ENCODE data around the gene LIPC.

The LIPC gene

GRCh38 chr15:58527573-58528187 lies 95.9 kb downstream of the LIPC start:
- H3K27ac Mint-ChIP-seq = no peak overlapping the region
- no peaks in the 10 kb centered on the region for H3K36me3 Mint-ChIP-seq
- H3K4me3 Mint-ChIP-seq = no peak overlapping the region
- H3K9me3 Mint-ChIP-seq = no peaks in the 10 kb centered on the region
- no peaks in the 10 kb centered on the region for H3K27me3 Mint-ChIP-seq
- H3K4me1 Mint-ChIP-seq = no peaks in the 10 kb centered on the region

GRCh38 chr15:58528188-58528870 lies 96.5 kb downstream of the LIPC start:
- H3K4me1 Mint-ChIP-seq = no peaks in the 10 kb centered on the region
- H3K4me3 Mint-ChIP-seq = no peak overlapping the region
- no peaks in the 10 kb centered on the region for H3K36me3 Mint-ChIP-seq
- H3K27me3 Mint-ChIP-seq = no peaks in the 10 kb centered on the region
- H3K9me3 Mint-ChIP-seq = no peaks in the 10 kb centered on the region
- no peak overlapping the region for H3K27ac Mint-ChIP-seq

DNA sequence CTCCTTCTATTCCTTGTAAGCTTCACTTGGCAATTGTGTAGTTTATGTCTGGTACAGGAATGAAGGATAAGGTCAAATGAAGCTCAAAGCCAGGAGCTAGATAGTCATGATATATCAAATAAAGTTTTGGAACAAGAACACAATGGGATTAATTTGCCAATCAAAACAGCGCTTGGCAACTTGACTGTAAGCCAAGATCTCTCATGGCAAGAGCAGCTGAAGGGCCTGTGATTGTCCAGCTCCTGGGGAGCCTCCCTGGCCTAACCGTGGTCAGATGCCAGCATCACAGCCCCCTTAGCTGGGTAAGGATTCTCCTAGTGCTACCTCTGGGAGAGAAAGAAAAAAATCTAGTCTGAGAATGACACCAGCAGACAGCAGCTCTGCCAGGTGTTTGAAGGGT lies 97.2 kb downstream of the LIPC start:
- H3K9me3 Mint-ChIP-seq = no peaks in the 10 kb centered on the region
- no peak overlapping the region for H3K27ac Mint-ChIP-seq
- H3K4me3 Mint-ChIP-seq = no peak overlapping the region
- H3K4me1 Mint-ChIP-seq = no peaks in the 10 kb centered on the region
- no peaks in the 10 kb centered on the region for H3K36me3 Mint-ChIP-seq
- no peaks in the 10 kb centered on the region for H3K27me3 Mint-ChIP-seq

DNA sequence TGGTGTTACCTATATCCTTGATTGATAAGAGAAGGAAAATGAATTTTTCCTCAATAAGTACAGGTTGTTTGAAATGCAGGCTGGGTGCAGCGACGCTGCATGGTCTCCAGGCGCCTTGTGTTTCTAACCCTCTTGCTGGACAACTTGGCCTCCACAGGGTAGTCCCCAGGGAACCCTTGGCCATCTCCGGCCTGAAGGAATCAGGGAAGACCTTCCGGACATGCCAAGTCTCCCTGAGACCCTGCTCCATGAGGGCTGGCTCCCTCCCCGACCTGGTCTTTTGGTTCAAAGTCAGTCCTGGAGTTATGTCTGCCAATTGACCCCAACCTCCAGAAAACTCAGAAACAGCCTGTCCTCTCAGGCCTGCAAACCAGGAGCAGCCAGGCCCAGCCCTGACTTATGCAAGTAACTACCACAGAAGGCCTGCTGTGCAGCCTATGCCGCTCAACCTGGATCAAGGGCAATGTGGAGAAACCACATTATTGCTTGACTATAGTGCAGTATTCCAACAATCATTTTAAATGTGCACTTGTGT lies 98.3 kb downstream of the LIPC start:
- Mint-ChIP-seq H3K9me3 (no peaks in the 10 kb centered on the region), H3K36me3 (no peaks in the 10 kb centered on the region), H3K27me3 (no peaks in the 10 kb centered on the region), H3K4me1 (no peaks in the 10 kb centered on the region), H3K27ac (no peak overlapping the region), H3K4me3 (no peak overlapping the region)

- Mint-ChIP-seq H3K4me3 (no peak overlapping the region), H3K4me1 (no peaks in the 10 kb centered on the region), H3K27me3 (no peaks in the 10 kb centered on the region), H3K9me3 (no peaks in the 10 kb centered on the region), H3K36me3 (no peaks in the 10 kb centered on the region), H3K27ac (no peak overlapping the region)
Observed at GRCh38 chr15:58532126-58532525, 100.3 kb downstream of the LIPC start.

- H3K4me1 Mint-ChIP-seq = no peaks in the 10 kb centered on the region
- no peaks in the 10 kb centered on the region for H3K9me3 Mint-ChIP-seq
- H3K27me3 Mint-ChIP-seq = no peaks in the 10 kb centered on the region
- no peak overlapping the region for H3K27ac Mint-ChIP-seq
- H3K36me3 Mint-ChIP-seq = no peaks in the 10 kb centered on the region
- H3K4me3 Mint-ChIP-seq = no peak overlapping the region
Observed at GRCh38 chr15:58534556-58534955, 102.8 kb downstream of the LIPC start.

DNA sequence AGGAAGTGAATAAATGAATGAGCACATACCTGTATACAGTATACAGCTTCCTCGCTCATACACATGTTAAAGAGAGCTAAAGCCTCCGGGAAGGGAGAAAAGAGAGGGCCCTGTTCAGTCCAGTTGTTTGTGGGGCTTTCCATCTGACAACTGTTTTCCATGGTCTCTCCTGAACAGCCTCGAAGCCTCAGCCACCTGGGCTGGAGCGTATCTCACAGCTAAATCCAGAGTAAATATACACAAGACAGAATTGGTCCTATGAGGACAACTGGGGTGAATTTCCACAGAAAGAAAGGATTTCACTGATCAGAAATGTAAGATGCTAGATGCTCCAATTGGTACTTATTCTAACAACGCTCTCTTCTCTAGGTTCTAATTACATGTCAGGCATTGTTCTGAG lies 103.5 kb downstream of the LIPC start:
- Mint-ChIP-seq H3K4me3 (no peak overlapping the region), H3K36me3 (no peaks in the 10 kb centered on the region), H3K27ac (no peak overlapping the region), H3K4me1 (no peaks in the 10 kb centered on the region), H3K9me3 (no peaks in the 10 kb centered on the region), H3K27me3 (no peaks in the 10 kb centered on the region)

- no peaks in the 10 kb centered on the region for H3K27me3 Mint-ChIP-seq
- H3K4me3 Mint-ChIP-seq = no peak overlapping the region
- no peaks in the 10 kb centered on the region for H3K36me3 Mint-ChIP-seq
- H3K27ac Mint-ChIP-seq = no peak overlapping the region
- no peaks in the 10 kb centered on the region for H3K9me3 Mint-ChIP-seq
- no peaks in the 10 kb centered on the region for H3K4me1 Mint-ChIP-seq
Observed at GRCh38 chr15:58535894-58536293, 104.1 kb downstream of the LIPC start.

DNA sequence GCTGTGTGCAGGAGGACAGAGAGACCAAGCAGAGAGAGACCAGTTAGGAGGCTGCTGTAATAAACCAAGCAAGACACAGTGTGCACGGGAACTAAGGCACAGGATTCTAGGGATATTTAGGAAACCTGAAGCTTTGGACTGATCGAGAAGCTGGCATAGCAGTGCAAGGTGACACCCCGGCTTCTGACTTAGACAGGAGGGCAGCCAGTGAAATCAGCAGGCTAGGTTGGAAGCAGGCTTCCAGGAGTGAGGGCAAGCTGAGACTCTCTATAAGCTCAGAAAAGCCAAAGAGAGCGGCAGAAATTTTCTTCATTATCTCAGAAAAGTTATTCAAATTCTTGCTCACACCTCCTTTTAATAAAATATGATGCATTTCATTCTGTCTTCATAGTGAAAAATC lies 104.6 kb downstream of the LIPC start:
- Mint-ChIP-seq H3K27me3 (no peaks in the 10 kb centered on the region), H3K4me1 (no peaks in the 10 kb centered on the region), H3K9me3 (no peaks in the 10 kb centered on the region), H3K36me3 (no peaks in the 10 kb centered on the region), H3K27ac (no peak overlapping the region), H3K4me3 (no peak overlapping the region)

GRCh38 chr15:58537033-58537432 lies 105.2 kb downstream of the LIPC start:
- Mint-ChIP-seq H3K9me3 (no peaks in the 10 kb centered on the region), H3K4me3 (no peak overlapping the region), H3K4me1 (no peaks in the 10 kb centered on the region), H3K27ac (no peak overlapping the region), H3K27me3 (no peaks in the 10 kb centered on the region), H3K36me3 (no peaks in the 10 kb centered on the region)

DNA sequence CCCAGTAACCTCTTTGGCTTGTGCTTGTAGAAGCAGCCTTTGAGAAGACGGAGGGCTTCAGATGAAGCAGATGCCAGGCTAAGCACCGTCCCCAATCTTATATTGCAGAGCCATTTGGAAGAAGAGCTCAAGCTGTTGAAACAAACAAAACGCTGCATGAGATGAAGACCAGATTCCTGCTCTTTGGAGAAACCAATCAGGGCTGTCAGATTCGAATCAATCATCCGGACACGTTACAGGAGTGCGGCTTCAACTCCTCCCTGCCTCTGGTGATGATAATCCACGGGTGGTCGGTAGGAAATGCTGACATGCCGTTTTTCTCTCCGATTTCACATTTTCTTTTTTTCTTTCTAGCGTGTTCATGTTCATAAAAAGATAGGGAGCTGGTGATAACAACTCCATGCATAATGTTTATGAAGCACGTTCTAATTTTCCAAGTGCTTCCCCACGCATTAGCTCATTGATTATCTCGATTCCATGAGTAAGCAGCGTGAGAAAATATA lies 106.5 kb downstream of the LIPC start:
- H3K36me3 Mint-ChIP-seq = no peaks in the 10 kb centered on the region
- no peak overlapping the region for H3K27ac Mint-ChIP-seq
- no peaks in the 10 kb centered on the region for H3K4me1 Mint-ChIP-seq
- H3K27me3 Mint-ChIP-seq = no peaks in the 10 kb centered on the region
- no peaks in the 10 kb centered on the region for H3K9me3 Mint-ChIP-seq
- no peak overlapping the region for H3K4me3 Mint-ChIP-seq

- H3K27me3 Mint-ChIP-seq = no peaks in the 10 kb centered on the region
Observed at GRCh38 chr15:58538901-58539300, 107.1 kb downstream of the LIPC start.

DNA sequence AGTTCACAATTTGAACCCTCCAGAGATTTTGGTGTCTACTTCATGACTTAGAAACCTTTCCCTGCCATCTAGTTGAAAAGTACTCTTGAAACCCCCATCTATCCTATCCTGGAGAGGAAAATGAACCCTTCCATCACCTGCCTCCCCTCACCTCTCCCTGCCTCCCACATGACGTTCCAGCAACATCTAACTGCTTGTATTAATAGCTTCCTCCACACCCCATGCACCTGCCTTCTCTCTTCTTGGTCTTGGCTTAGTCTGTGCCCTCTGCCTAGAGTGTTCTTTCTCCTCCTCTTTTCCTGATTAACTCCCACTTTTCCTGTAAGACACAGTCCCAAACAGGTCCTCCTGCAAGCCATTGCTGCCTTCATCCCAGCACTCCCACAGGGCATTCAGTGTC lies 107.8 kb downstream of the LIPC start:
- peaks cover 1% of the 10 kb centered on the region for H3K4me1 Mint-ChIP-seq
- no peaks in the 10 kb centered on the region for H3K9me3 Mint-ChIP-seq
- no peaks in the 10 kb centered on the region for H3K36me3 Mint-ChIP-seq
- H3K27ac Mint-ChIP-seq = no peak overlapping the region
- no peaks in the 10 kb centered on the region for H3K27me3 Mint-ChIP-seq
- H3K4me3 Mint-ChIP-seq = no peak overlapping the region

More at GRCh38 chr15:58538901-58539300, 107.1 kb downstream of the LIPC start:
- no peak overlapping the region for H3K27ac Mint-ChIP-seq
- no peaks in the 10 kb centered on the region for H3K4me1 Mint-ChIP-seq
- no peak overlapping the region for H3K4me3 Mint-ChIP-seq
- H3K36me3 Mint-ChIP-seq = no peaks in the 10 kb centered on the region
- no peaks in the 10 kb centered on the region for H3K9me3 Mint-ChIP-seq

DNA sequence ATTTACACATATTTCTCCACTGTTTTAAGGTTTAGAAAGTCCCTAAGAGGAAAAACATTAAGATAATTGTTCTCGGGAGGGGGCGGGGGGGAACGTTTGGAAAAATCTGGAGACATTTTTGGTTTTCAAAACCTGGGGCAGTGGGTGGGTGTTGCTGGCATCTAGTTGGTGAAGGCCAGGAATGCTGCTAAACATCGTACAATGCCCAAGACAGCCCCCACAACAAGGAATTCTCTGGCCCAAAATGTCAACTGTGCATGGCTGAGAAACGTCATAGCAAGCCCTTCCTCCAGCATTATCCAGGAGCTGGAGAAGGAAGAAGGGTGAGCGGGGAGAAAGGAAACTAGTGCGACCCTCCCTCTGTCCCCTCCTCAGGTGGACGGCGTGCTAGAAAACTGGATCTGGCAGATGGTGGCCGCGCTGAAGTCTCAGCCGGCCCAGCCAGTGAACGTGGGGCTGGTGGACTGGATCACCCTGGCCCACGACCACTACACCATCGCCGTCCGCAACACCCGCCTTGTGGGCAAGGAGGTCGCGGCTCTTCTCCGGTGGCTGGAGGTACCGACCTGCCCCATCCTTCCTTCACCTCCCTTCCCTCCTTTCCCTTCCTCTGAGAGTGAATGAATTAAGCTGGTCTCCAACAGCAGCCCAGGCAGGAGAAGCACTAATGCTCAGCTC lies 109.8 kb downstream of the LIPC start:
- Mint-ChIP-seq H3K9me3 (no peaks in the 10 kb centered on the region), H3K27me3 (no peaks in the 10 kb centered on the region), H3K4me1 (peaks cover 20% of the 10 kb centered on the region), H3K36me3 (no peaks in the 10 kb centered on the region), H3K4me3 (no peak overlapping the region), H3K27ac (no peak overlapping the region)

DNA sequence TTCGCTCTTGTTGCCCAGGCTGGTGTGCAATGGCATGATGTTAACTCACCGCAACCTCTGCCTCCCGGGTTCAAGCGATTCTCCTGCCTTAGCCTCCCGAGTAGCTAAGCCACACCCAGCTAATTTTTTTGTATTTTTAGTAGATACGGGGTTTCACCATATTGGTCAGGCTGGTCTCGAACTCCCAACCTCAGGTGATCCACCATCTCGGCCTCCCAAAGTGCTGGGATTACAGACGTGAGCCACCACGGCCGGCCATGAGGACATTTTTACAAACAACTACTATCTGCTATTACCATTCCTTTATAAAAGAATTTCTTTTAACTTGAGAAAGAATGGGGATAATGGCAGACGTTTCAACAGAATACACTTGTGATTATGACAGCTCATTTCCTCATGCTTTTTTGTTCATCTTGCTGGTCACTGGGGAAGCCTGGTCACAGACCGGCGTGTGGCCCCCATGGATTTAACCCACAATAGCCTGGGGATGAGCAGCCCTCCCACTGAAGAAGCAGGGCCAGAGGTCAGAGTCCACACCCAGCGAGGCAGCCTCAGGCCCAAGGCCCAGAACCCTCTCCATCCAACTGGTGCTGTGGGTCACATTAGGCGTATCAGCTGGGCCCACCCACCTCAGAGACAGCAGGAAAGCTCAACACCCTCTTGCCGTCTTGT lies 112.0 kb downstream of the LIPC start:
- H3K27ac Mint-ChIP-seq = no peak overlapping the region
- no peaks in the 10 kb centered on the region for H3K36me3 Mint-ChIP-seq
- no peaks in the 10 kb centered on the region for H3K27me3 Mint-ChIP-seq
- no peaks in the 10 kb centered on the region for H3K9me3 Mint-ChIP-seq
- H3K4me1 Mint-ChIP-seq = peaks cover 25% of the 10 kb centered on the region
- no peak overlapping the region for H3K4me3 Mint-ChIP-seq

GRCh38 chr15:58544756-58545155 lies 113.0 kb downstream of the LIPC start:
- H3K9me3 Mint-ChIP-seq = no peaks in the 10 kb centered on the region
- H3K27ac Mint-ChIP-seq = no peak overlapping the region
- H3K27me3 Mint-ChIP-seq = no peaks in the 10 kb centered on the region
- H3K4me3 Mint-ChIP-seq = no peak overlapping the region
- H3K36me3 Mint-ChIP-seq = no peaks in the 10 kb centered on the region
- H3K4me1 Mint-ChIP-seq = peaks cover 25% of the 10 kb centered on the region
